ENCODE measurements around the gene SORCS3. TPM values are rescaled to one million over a fixed set of nuclear protein-coding genes. Genes with fewer than 3 reads are reported as not detected.

SORCS3 gene
- total RNA-seq, 4 donors from 2014 or later, result not detected

DNA sequence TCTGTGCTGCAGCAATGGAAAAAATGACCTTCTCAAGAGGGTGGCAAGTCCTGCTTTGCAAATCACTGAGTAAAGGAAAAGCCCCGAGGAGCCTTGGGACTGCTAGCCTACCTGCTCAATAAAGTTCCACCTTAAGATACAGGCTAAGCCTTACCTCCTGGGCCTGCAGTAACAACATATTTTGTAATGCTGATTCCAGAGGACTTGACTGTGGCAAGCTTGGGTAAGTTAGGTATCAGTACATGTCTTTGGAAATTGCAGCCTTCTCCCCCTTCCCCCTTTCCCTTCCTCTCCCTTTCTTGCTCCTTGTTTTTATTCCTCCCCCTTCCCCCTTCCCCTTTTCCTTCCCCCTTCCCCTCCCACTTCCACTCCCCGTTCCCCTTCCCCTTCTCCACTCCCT is 126.2 kb downstream of the SORCS3 start:
- Histone ChIP-seq H3K27me3 (peaks cover 0 to 7% (median 0%) of the 10 kb centered on the region in 4 donors), H3K4me3 (no peak overlapping the region), H3K27ac (no peak overlapping the region), H3K36me3 (no peaks in the 10 kb centered on the region), H3K4me1 (no peaks in the 10 kb centered on the region), H3K9me3 (no peaks in the 10 kb centered on the region)
- DNase-seq, result no peak
- WGBS, 2 donors, result 28 to 31% methylated on average over 2 of the region's 2 CpGs
- TF ChIP-seq POLR2A (IDR thresholded peaks at IDR 0.05), result no peak
- TF ChIP-seq, protein P1, sequence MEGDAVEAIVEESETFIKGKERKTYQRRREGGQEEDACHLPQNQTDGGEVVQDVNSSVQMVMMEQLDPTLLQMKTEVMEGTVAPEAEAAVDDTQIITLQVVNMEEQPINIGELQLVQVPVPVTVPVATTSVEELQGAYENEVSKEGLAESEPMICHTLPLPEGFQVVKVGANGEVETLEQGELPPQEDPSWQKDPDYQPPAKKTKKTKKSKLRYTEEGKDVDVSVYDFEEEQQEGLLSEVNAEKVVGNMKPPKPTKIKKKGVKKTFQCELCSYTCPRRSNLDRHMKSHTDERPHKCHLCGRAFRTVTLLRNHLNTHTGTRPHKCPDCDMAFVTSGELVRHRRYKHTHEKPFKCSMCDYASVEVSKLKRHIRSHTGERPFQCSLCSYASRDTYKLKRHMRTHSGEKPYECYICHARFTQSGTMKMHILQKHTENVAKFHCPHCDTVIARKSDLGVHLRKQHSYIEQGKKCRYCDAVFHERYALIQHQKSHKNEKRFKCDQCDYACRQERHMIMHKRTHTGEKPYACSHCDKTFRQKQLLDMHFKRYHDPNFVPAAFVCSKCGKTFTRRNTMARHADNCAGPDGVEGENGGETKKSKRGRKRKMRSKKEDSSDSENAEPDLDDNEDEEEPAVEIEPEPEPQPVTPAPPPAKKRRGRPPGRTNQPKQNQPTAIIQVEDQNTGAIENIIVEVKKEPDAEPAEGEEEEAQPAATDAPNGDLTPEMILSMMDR (IDR thresholded peaks at IDR 0.05), result no peak
- intact Hi-C loops (cut with DNase I), result no loop called here

DNA sequence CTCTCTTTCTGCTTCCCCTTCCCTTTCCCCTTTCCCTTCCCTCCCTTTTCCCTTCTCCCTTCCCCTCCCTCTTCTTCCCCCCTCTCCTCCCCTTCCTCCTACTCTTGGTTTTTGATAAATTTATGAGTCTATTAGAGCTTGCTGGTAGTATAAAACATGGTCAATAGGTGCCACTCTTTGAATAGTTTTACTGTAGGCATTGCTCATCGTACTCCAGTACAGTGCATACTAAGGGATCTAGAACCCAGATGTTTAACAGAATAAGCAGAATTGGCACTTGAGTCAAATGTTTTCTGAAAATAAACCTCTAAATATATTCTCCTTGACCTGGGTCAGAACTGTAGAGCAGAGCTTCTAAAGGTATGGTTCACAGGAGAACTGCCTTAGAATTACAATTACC is 126.7 kb downstream of the SORCS3 start:
- Histone ChIP-seq H3K9me3 (no peaks in the 10 kb centered on the region), H3K27me3 (peaks cover 0 to 8% (median 0%) of the 10 kb centered on the region in 4 donors), H3K4me3 (no peak overlapping the region), H3K27ac (no peak overlapping the region), H3K4me1 (no peaks in the 10 kb centered on the region), H3K36me3 (no peaks in the 10 kb centered on the region)
- WGBS, 2 donors, result 63 to 71% methylated on average over 1 of the region's 1 CpG
- TF ChIP-seq POLR2A (IDR thresholded peaks at IDR 0.05), result no peak
- TF ChIP-seq, protein P1 (IDR thresholded peaks at IDR 0.05), result no peak
- intact Hi-C loops (cut with DNase I), result no loop called here
- DNase-seq, result no peak

DNA sequence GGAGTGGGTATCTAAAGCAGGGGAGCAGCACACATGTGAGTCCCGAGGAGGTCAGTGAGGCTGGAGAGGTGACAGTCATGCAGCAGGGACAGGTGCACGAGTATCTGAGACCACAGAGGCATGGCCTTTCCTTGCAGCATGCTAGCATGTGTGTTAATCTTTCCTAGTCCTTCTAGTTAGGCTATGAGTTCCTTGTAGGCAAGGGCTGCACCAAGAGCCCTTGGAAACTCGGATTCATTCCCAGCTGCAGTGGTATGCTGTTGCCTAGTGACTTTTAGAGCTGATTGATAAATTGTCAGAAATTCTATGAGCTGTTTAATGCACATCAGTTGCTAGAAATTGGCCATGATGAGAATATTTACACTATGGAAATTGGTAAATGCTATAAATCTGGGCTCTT is 132.0 kb downstream of the SORCS3 start:
- Histone ChIP-seq H3K27ac (no peak overlapping the region), H3K4me1 (no peaks in the 10 kb centered on the region), H3K36me3 (no peaks in the 10 kb centered on the region), H3K4me3 (no peak overlapping the region), H3K9me3 (no peaks in the 10 kb centered on the region), H3K27me3 (peaks cover 0 to 27% (median 0%) of the 10 kb centered on the region in 4 donors)
- TF ChIP-seq, protein P1 (IDR thresholded peaks at IDR 0.05), result no peak
- intact Hi-C loops (cut with DNase I), result no loop called here
- DNase-seq, result no peak
- WGBS, 2 donors, result 34 to 41% methylated on average over 3 of the region's 3 CpGs

DNA sequence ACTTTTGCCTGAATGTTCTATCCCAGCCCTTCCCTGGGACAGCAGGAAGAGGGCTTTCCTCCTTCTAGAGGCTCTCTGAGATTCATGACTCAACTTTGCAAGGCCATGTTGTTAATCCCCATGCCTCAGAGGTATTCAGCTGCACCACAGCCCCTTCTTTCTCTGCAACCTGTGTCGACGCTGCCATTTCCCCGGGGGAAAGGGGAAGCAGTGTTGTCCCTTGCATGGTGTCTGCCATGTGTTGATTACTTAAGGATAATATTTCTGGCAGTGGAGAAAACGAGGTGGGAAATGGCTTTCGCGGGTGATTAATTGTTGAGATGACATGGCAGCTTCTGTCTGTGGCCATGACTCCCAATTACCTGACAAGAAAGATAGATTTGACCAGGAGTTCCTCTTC is 133.1 kb downstream of the SORCS3 start:
- DNase-seq, result no peak
- no peaks in the 10 kb centered on the region for H3K4me1 ChIP-seq
- 20 to 45% methylated on average over 5 to 6 of the region's 6 CpGs for WGBS, 2 donors
- H3K27me3 ChIP-seq, result peaks cover 0 to 27% (median 0%) of the 10 kb centered on the region in 4 donors
- H3K9me3 ChIP-seq, result no peaks in the 10 kb centered on the region
- no peak overlapping the region for H3K27ac ChIP-seq
- intact Hi-C loops (cut with DNase I), result no loop called here
- H3K36me3 ChIP-seq, result no peaks in the 10 kb centered on the region
- no peak overlapping the region for H3K4me3 ChIP-seq
- TF ChIP-seq, protein P1 (IDR thresholded peaks at IDR 0.05), result no peak
- TF ChIP-seq POLR2A (IDR thresholded peaks at IDR 0.05), result no peak

DNA sequence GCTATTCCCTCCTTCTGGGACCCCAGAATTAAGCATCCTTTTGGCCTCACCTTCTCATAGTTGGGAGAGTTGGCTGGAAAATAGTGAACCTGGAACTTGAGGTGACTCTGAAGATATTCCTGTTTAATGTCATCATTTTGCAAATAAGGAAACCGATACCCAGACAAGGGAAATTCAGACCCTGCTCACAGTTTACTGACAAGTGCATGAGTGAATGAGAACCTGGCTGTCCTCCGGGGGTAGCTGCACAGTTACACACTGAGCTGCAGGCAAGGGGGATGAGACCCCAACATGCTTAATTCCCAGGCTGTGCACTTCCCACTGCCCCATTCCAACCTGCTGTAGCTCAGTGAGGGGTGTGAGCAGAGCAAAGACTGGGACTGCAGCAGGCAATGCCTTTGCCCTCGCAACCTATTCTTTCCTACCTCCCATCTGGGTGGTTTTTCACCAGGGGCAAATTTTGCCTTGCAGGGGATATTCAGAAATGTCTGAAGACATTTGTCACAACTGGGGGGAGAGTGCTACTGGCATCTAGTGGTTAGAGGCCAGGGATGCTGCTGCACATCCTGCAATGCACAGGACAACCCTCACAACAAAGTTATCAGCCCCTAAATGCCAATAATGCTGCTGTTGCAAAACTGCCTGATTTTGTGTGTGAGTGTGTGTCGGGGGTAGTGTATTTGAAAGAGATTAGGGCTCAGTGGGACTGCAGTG is 136.2 kb downstream of the SORCS3 start:
- Histone ChIP-seq H3K4me1 (no peaks in the 10 kb centered on the region), H3K27me3 (peaks cover 0 to 21% (median 0%) of the 10 kb centered on the region in 4 donors), H3K9me3 (no peaks in the 10 kb centered on the region), H3K36me3 (no peaks in the 10 kb centered on the region), H3K27ac (no peak overlapping the region), H3K4me3 (no peak overlapping the region)
- TF ChIP-seq POLR2A (IDR thresholded peaks at IDR 0.05), result no peak
- TF ChIP-seq, protein P1 (IDR thresholded peaks at IDR 0.05), result no peak
- intact Hi-C loops (cut with DNase I), result no loop called here
- WGBS, 2 donors, result 49 to 60% methylated on average over 4 of the region's 4 CpGs
- DNase-seq, result no peak

All from esophagus squamous epithelium (tissue), 5 donors.